Measurements from ENCODE around the gene KDM3B. TPM values are rescaled to one million over a fixed set of nuclear protein-coding genes. Genes with fewer than 3 reads are reported as not detected.
A peak's percentile ranks its signal among the peaks of the same experiment; 100 is the strongest.
"Not testable (repeated sequence)": the region's sequence is repeated elsewhere in the genome, so short reads cannot be mapped to it uniquely, and the experiment has no call there.

The KDM3B gene
- total RNA-seq, 1 donor from 2014 or later, result 59.3 TPM

- Mint-ChIP-seq H3K27ac (no peak overlapping the region), H3K27me3 (ENCODE audit: insufficient read depth) (peaks cover 17% of the 10 kb centered on the region), H3K4me3 (peak overlapping the region; percentile 5), H3K4me1 (ENCODE audit: low read depth) (peaks cover 26% of the 10 kb centered on the region), H3K36me3 (ENCODE audit: low read depth) (peaks cover 24% of the 10 kb centered on the region), H3K9me3 (no peaks in the 10 kb centered on the region)
- intact Hi-C loops (cut with micrococcal nuclease), result loop anchor here (5.0 to 10.0 kb wide), 3 partner anchors 715 to 933 kb away; partner anchors contain the start of genes HNRNPA0, MATR3 and SPATA24
- DNase-seq (ENCODE audit: low spot score), result no peak
Measured at GRCh38 chr5:138469540-138470321, 117.2 kb downstream of the KDM3B start.

GRCh38 chr5:138470322-138471051 lies 118.0 kb downstream of the KDM3B start:
- no peak for DNase-seq (ENCODE audit: low spot score)
- peaks cover 24% of the 10 kb centered on the region for H3K36me3 Mint-ChIP-seq (ENCODE audit: low read depth)
- no peak overlapping the region for H3K27ac Mint-ChIP-seq
- intact Hi-C loops (cut with micrococcal nuclease), result no loop called here
- H3K4me1 Mint-ChIP-seq (ENCODE audit: low read depth), result peaks cover 26% of the 10 kb centered on the region
- no peaks in the 10 kb centered on the region for H3K9me3 Mint-ChIP-seq
- H3K4me3 Mint-ChIP-seq, result no peak overlapping the region
- H3K27me3 Mint-ChIP-seq (ENCODE audit: insufficient read depth), result peaks cover 23% of the 10 kb centered on the region

GRCh38 chr5:138471052-138471361 lies 118.5 kb downstream of the KDM3B start:
- H3K4me1 Mint-ChIP-seq (ENCODE audit: low read depth), result peaks cover 26% of the 10 kb centered on the region
- no peak overlapping the region for H3K4me3 Mint-ChIP-seq
- H3K9me3 Mint-ChIP-seq, result no peaks in the 10 kb centered on the region
- peaks cover 24% of the 10 kb centered on the region for H3K36me3 Mint-ChIP-seq (ENCODE audit: low read depth)
- peaks cover 24% of the 10 kb centered on the region for H3K27me3 Mint-ChIP-seq (ENCODE audit: insufficient read depth)
- DNase-seq (ENCODE audit: low spot score), result no peak
- intact Hi-C loops (cut with micrococcal nuclease), result no loop called here
- no peak overlapping the region for H3K27ac Mint-ChIP-seq

GRCh38 chr5:138472353-138472752 lies 119.9 kb downstream of the KDM3B start:
- intact Hi-C loops (cut with micrococcal nuclease), result no loop called here
- H3K4me3 Mint-ChIP-seq, result no peak overlapping the region
- H3K27ac Mint-ChIP-seq, result no peak overlapping the region
- peaks cover 15% of the 10 kb centered on the region for H3K36me3 Mint-ChIP-seq (ENCODE audit: low read depth)
- H3K9me3 Mint-ChIP-seq, result no peaks in the 10 kb centered on the region
- peaks cover 16% of the 10 kb centered on the region for H3K4me1 Mint-ChIP-seq (ENCODE audit: low read depth)
- peaks cover 23% of the 10 kb centered on the region for H3K27me3 Mint-ChIP-seq (ENCODE audit: insufficient read depth)
- DNase-seq (ENCODE audit: low spot score), result no peak

- intact Hi-C loops (cut with micrococcal nuclease); DNase-seq (ENCODE audit: low spot score); H3K36me3 Mint-ChIP-seq (ENCODE audit: low read depth); H3K9me3 Mint-ChIP-seq; H3K4me3 Mint-ChIP-seq; H3K4me1 Mint-ChIP-seq (ENCODE audit: low read depth); H3K27ac Mint-ChIP-seq: not testable (repeated sequence)
- H3K27me3 Mint-ChIP-seq (ENCODE audit: insufficient read depth), result peaks cover 21% of the 10 kb centered on the region
Measured at GRCh38 chr5:138473151-138473550, 120.7 kb downstream of the KDM3B start.

DNA sequence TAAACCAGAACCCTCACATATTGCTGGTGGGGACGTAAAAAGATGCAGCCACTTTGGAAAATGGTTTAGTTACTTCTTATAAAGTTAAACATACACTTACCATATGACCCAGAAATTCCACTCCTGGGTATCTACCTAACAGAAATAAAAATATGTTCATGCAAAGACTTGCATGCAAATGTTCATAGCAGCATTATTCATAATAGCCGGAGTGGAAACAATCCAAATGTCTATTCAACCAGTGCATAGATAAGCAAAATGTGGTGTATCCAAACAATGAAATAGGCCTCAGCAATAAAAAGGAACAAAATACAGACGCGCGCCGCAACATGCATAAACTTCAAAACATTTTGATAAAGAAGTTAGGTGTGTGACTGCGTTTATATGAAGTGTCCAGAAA lies 124.4 kb downstream of the KDM3B start:
- intact Hi-C loops (cut with micrococcal nuclease), result no loop called here
- H3K4me3 Mint-ChIP-seq, result no peak overlapping the region
- peaks cover 29% of the 10 kb centered on the region for H3K27me3 Mint-ChIP-seq (ENCODE audit: insufficient read depth)
- no peaks in the 10 kb centered on the region for H3K36me3 Mint-ChIP-seq (ENCODE audit: low read depth)
- no peak for DNase-seq (ENCODE audit: low spot score)
- no peaks in the 10 kb centered on the region for H3K9me3 Mint-ChIP-seq
- H3K4me1 Mint-ChIP-seq (ENCODE audit: low read depth), result no peaks in the 10 kb centered on the region
- H3K27ac Mint-ChIP-seq, result no peak overlapping the region

- no peaks in the 10 kb centered on the region for H3K36me3 Mint-ChIP-seq (ENCODE audit: low read depth)
- intact Hi-C loops (cut with micrococcal nuclease), result no loop called here
- no peaks in the 10 kb centered on the region for H3K4me1 Mint-ChIP-seq (ENCODE audit: low read depth)
- DNase-seq (ENCODE audit: low spot score), result no peak
- H3K27ac Mint-ChIP-seq, result no peak overlapping the region
- H3K9me3 Mint-ChIP-seq, result no peaks in the 10 kb centered on the region
- H3K27me3 Mint-ChIP-seq (ENCODE audit: insufficient read depth), result peaks cover 26% of the 10 kb centered on the region
- H3K4me3 Mint-ChIP-seq, result no peak overlapping the region
Measured at GRCh38 chr5:138482638-138483037, 130.2 kb downstream of the KDM3B start.

Other genes starting within 250 kb of the KDM3B start
- not detected in 2 replicates for gene NME5, start 213.3 kb upstream of the KDM3B start, total RNA-seq
- gene BRD8, start 174.1 kb upstream of the KDM3B start, total RNA-seq, result 51.8 and 57.9 TPM in 2 replicates
- 17.4 and 18.8 TPM in 2 replicates for gene KIF20A, start 173.6 kb upstream of the KDM3B start, total RNA-seq
- gene CDC23, start 139.4 kb upstream of the KDM3B start, total RNA-seq, result 48.0 and 50.4 TPM in 2 replicates
- gene GFRA3, start 78.1 kb upstream of the KDM3B start, total RNA-seq, result 0.13 TPM in 1 of 2 replicates, not detected in the other
- 5.3 and 5.6 TPM in 2 replicates for gene CDC25C, start 20.9 kb upstream of the KDM3B start, total RNA-seq
- 27.0 and 29.2 TPM in 2 replicates for gene FAM53C, start 14.4 kb upstream of the KDM3B start, total RNA-seq
- 5.1 and 5.4 TPM in 2 replicates for gene REEP2, start 86.4 kb downstream of the KDM3B start, total RNA-seq
- 42.8 and 43.0 TPM in 2 replicates for gene EGR1, start 112.8 kb downstream of the KDM3B start, total RNA-seq
- gene ETF1, start 190.6 kb downstream of the KDM3B start, total RNA-seq, result 201 and 219 TPM in 2 replicates
- gene HSPA9, start 222.7 kb downstream of the KDM3B start, total RNA-seq, result 372 and 383 TPM in 2 replicates